ENCODE data around the gene ECEL1.

The ECEL1 gene

GRCh38 chr2:232496501-232497270 lies 9.1 kb upstream of the ECEL1 start:
- no peak for DNase-seq

GRCh38 chr2:232495292-232495691 lies 7.7 kb upstream of the ECEL1 start:
- no peak for DNase-seq

GRCh38 chr2:232494542-232494941 lies 6.9 kb upstream of the ECEL1 start:
- DNase-seq = no peak

- DNase-seq = no peak
Observed at GRCh38 chr2:232493701-232494474, 6.3 kb upstream of the ECEL1 start.

- DNase-seq = no peak
Observed at GRCh38 chr2:232492963-232493700, 5.5 kb upstream of the ECEL1 start.

GRCh38 chr2:232492236-232492848 lies 4.7 kb upstream of the ECEL1 start:
- no peak for DNase-seq

GRCh38 chr2:232491139-232491780 lies 3.6 kb upstream of the ECEL1 start:
- peak; percentile 62 to 78 for DNase-seq

GRCh38 chr2:232490221-232491138 lies 2.8 kb upstream of the ECEL1 start:
- DNase-seq = no peak

- DNase-seq = no peak
Observed at GRCh38 chr2:232489516-232490220, 2.0 kb upstream of the ECEL1 start.

GRCh38 chr2:232488721-232489300 lies 1.2 kb upstream of the ECEL1 start:
- DNase-seq = no peak

GRCh38 chr2:232488097-232488711 lies 570 bp upstream of the ECEL1 start:
- DNase-seq = no peak

- no peak for DNase-seq
Observed at GRCh38 chr2:232486558-232487384, 863 bp downstream of the ECEL1 start.

- no peak for DNase-seq
Observed at GRCh38 chr2:232485757-232486557, 1.7 kb downstream of the ECEL1 start.

- DNase-seq = no peak
Observed at GRCh38 chr2:232485348-232485756, 2.3 kb downstream of the ECEL1 start.

GRCh38 chr2:232484628-232485347 lies 2.8 kb downstream of the ECEL1 start:
- DNase-seq = no peak

GRCh38 chr2:232483923-232484627 lies 3.6 kb downstream of the ECEL1 start:
- DNase-seq = no peak
